ENCODE data around the gene DYNLRB1. TPM values are rescaled to one million over a fixed set of nuclear protein-coding genes. Genes with fewer than 3 reads are reported as not detected.

Gene DYNLRB1
- total RNA-seq, 1 experiment from 2014 or later, result 223 TPM

- no peak for DNase-seq (ENCODE audit: low read depth, low spot score)
- in situ Hi-C loops (cut with HindIII; ENCODE audit: low pct_unique_long_range_greater_than_20kb, low sequenced_read_pairs), result no loop called here
These were observed 65.3 kb downstream of the DYNLRB1 start for GRCh38 chr20:34581341-34582184.

DNA sequence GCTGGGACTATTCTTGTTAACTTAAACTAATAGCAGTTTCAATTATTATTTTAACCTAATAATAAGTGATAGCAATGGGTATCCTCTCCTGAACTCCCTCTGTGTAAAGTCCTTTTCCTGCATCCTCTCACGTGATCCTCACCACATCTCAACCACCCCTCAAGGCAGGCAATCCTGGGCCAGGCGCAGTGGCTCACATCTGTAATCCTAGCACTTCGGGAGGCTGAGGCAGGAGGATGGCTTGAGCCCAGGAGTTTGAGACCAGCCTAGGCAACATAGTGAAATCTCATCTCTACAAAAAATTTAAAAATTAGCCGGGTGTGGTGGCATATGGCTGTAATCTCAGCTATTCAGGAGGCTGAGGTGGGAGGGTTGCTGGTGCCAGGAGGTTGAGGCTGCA, 66.0 kb downstream of the DYNLRB1 start:
- in situ Hi-C loops (cut with HindIII; ENCODE audit: low pct_unique_long_range_greater_than_20kb, low sequenced_read_pairs), result no loop called here
- DNase-seq (ENCODE audit: low read depth, low spot score), result no peak

GRCh38 chr20:34582911-34583310, 66.7 kb downstream of the DYNLRB1 start:
- no peak for DNase-seq (ENCODE audit: low read depth, low spot score)

GRCh38 chr20:34583544-34583943, 67.3 kb downstream of the DYNLRB1 start:
- in situ Hi-C loops (cut with HindIII; ENCODE audit: low pct_unique_long_range_greater_than_20kb, low sequenced_read_pairs), result no loop called here
- DNase-seq (ENCODE audit: low read depth, low spot score), result no peak

More at GRCh38 chr20:34582911-34583310, 66.7 kb downstream of the DYNLRB1 start:
- in situ Hi-C loops (cut with HindIII; ENCODE audit: low pct_unique_long_range_greater_than_20kb, low sequenced_read_pairs), result no loop called here

DNA sequence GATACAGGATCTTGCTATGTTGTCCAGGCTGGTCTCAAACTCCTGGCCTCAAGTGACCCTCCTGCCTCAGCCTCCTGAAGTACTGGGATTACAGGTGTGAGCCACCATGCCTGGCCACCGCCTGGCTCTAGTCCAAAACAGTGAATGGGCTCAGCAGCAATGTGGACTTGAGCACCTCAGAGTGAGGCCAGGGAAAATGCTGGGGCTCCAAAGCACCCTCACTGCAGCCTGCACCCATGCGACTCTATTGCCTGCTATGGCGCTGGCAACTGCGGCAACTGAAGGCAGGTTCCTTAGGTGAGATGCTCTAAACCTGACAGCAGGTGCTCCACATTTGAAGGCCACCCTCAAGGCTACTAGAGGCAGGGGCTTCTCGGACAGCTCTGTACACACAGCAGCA, 68.8 kb downstream of the DYNLRB1 start:
- DNase-seq (ENCODE audit: low read depth, low spot score), result no peak
- in situ Hi-C loops (cut with HindIII; ENCODE audit: low pct_unique_long_range_greater_than_20kb, low sequenced_read_pairs), result no loop called here

DNA sequence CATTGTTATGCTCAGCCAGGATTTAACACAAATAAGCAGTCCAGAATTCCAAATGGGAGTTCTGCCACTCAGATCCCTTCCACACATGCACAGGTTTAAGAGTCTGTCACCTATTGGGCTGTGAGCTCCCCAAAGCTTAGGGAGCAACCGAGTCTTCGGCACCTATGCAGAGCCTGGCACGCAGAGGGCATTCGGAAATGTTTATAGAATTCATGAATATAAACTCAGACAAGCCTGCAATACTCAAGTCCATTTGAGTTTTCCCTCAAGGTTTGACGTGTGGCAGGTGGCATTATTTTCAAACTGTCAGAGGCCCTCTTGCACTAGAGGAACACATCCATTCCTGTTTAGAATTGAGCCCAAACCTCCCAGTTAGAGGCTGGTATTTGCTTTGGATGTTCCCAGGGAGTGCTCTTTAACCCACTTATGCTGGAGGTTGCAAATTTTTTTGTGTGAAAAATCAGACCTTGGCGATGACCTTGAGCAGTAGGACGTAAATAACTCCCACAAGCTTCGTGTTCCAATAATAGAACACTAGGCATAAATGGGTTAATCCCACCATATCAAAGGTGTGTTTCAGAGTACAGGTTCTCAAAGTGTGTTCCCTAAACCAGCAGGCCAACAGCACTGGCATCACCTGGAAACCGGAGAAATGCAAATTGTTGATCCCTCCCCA, 70.4 kb downstream of the DYNLRB1 start:
- in situ Hi-C loops (cut with HindIII; ENCODE audit: low pct_unique_long_range_greater_than_20kb, low sequenced_read_pairs), result no loop called here
- DNase-seq (ENCODE audit: low read depth, low spot score), result no peak

Small RNA genes within 50 kb of the gene (small RNA-seq; reads per million reads assigned to genes)
- 0 reads per million in 2 experiments for gene RF00019

Other genes with a start within 250 kb of the DYNLRB1 start
- 251 and 264 TPM in 2 replicates for gene AHCY, start 213.1 kb upstream of the DYNLRB1 start, total RNA-seq (2014; rRNA removed; shearing (Covaris generic))
- 44.3 and 44.4 TPM in 2 replicates for gene ITCH, start 153.1 kb upstream of the DYNLRB1 start, total RNA-seq (2014; rRNA removed; shearing (Covaris generic))
- gene MAP1LC3A, start 42.3 kb downstream of the DYNLRB1 start, total RNA-seq (2014; rRNA removed; shearing (Covaris generic)), result 1.1 and 1.5 TPM in 2 replicates
- gene PIGU, start 160.7 kb downstream of the DYNLRB1 start, total RNA-seq (2014; rRNA removed; shearing (Covaris generic)), result 32.1 and 38.2 TPM in 2 replicates
- 6.5 TPM in 2 replicates for gene TP53INP2, start 187.9 kb downstream of the DYNLRB1 start, total RNA-seq (2014; rRNA removed; shearing (Covaris generic))